A673 (cell line): Measurements from ENCODE around the gene PHEX.

Source experiments
- CTCF ChIP-seq: fragments of 300-800, 200-600 bp; sonication (generic); conservative IDR thresholded peaks from 2 replicates; pipeline ENCODE4 v1.5.1; 2017; ENCODE audit warnings: low read depth, mild to moderate bottlenecking, antibody characterized with exemption, low read length, moderate library complexity, mixed read lengths
- EZH2 ChIP-seq: fragments of 200-600 bp; sonication (generic); IDR thresholded peaks from 2 replicates; pipeline ENCODE4 v1.6.1; 2017; ENCODE audit warnings: borderline replicate concordance, low read depth, mild to moderate bottlenecking, mixed read lengths, antibody characterized with exemption, low read length; ENCODE audit not compliant: poor library complexity, severe bottlenecking

GRCh38 chrX:22090181-22090580 is 58.1 kb downstream of the PHEX start:
- no peak for TF ChIP-seq CTCF
- TF ChIP-seq EZH2 = no peak
